HCT116 (cell line): Measurements from ENCODE around the gene VWC2L. TPM values are rescaled to one million over a fixed set of nuclear protein-coding genes. Genes with fewer than 3 reads are reported as not detected.

ENCODE experiments used
- ATAC-seq: fragments of 200-7000 bp; cut with Tn5 transposase; 2 replicates; pipeline ENCODE4 v1.9.1; 2020; ENCODE audit warnings: mild to moderate bottlenecking, moderate library complexity
- BruUV-seq: library from RNA; stranded (reverse); fragments of 400-500 nt; replicated peaks from 2 replicates; lab custom pipeline; 2021; lab: Mats Ljungman, UMichigan
- CTCF ChIA-PET: fragments of 300-600 bp; sonication (Branson Sonifier 250); formaldehyde crosslinking; loops from one replicate; lab custom pipeline; 2021; ENCODE audit warnings: antibody characterized with exemption; lab: Charles Lee
- POLR2A ChIA-PET: fragments of 300-600, 350-600 bp; sonication (Branson Sonifier 250); formaldehyde crosslinking; loops from one replicate; lab custom pipeline; 2021; ENCODE audit warnings: antibody characterized with exemption; lab: Charles Lee
- RAD21 ChIA-PET, 2 experiments: fragments of 300-600 bp; sonication (Branson Sonifier 250); formaldehyde crosslinking; loops; one replicate each; lab custom pipeline; 2023; ENCODE audit warnings: low total read pairs in 2 of 2; ENCODE audit not compliant: uncharacterized antibody in 2 of 2, unreplicated experiment in 2 of 2, low non-redundant PET in 1 of 2; lab: Charles Lee
- DNase-seq: peaks from one replicate; pipeline ENCODE4 v3.0.0-alpha.2; 2010; ENCODE audit warnings: low read depth, low spot score
- H2AFZ ChIP-seq: fragments of 200-600 bp; shearing (Covaris generic), sonication (generic); 2 replicates; pipeline ENCODE4 v1.6.1; 2017; ENCODE audit warnings: low read depth, mixed run types, mixed read lengths, antibody characterized with exemption, low read length; ENCODE audit not compliant: poor library complexity, severe bottlenecking
- H3K27ac ChIP-seq: 2 replicates; pipeline ENCODE4 v1.5.1; 2012; ENCODE audit warnings: low read depth, low read length
- H3K27me3 ChIP-seq: fragments of 200-600 bp; sonication (generic); 2 replicates; pipeline ENCODE4 v1.6.1; 2016; ENCODE audit warnings: mixed run types, low read length, mixed read lengths; ENCODE audit not compliant: insufficient read depth
- H3K36me3 ChIP-seq, 2 experiments: fragments of 200-500 bp in 1 of 2; fragments of 200-600 bp in 1 of 2; sonication (Bioruptor generic) in 1 of 2; sonication (generic) in 1 of 2; 2 replicates each; pipeline versions ENCODE4 v1.5.1 to v1.6.1; 2014 to 2016; ENCODE audit warnings: low read length in 2 of 2, inconsistent platforms in 1 of 2, mixed read lengths in 1 of 2, mixed run types in 1 of 2; ENCODE audit not compliant: insufficient read depth in 2 of 2, control insufficient read depth in 1 of 2
- H3K4me1 ChIP-seq, 2 experiments: fragments of 200-600 bp in 1 of 2; sonication (generic) in 1 of 2; 2 replicates each; pipeline versions ENCODE4 v1.5.1 to v1.6.1; 2012 to 2017; ENCODE audit warnings: low read length in 2 of 2, inconsistent platforms in 1 of 2, mild to moderate bottlenecking in 1 of 2, mixed read lengths in 1 of 2, mixed run types in 1 of 2, moderate library complexity in 1 of 2; ENCODE audit not compliant: insufficient read depth in 2 of 2, control insufficient read depth in 1 of 2
- H3K4me2 ChIP-seq: fragments of 200-600 bp; sonication (generic); 2 replicates; pipeline ENCODE4 v1.6.1; 2017; ENCODE audit warnings: mixed run types, low read length, mixed read lengths
- H3K4me3 ChIP-seq, 2 experiments: fragments of 200-600 bp in 1 of 2; sonication (generic) in 1 of 2; replicated peaks in 1 of 2; 2 replicates each; pipeline ENCODE4 v1.5.1; 2011 to 2016; ENCODE audit warnings: low read length in 2 of 2, control low read depth in 1 of 2, low read depth in 1 of 2, mild to moderate bottlenecking in 1 of 2, mixed read lengths in 1 of 2, mixed run types in 1 of 2
- H3K79me2 ChIP-seq: fragments of 200-600 bp; sonication (generic); 2 replicates; pipeline ENCODE4 v1.6.1; 2017; ENCODE audit warnings: mild to moderate bottlenecking, mixed run types, low read length, moderate library complexity, mixed read lengths; ENCODE audit not compliant: insufficient read depth
- H3K9ac ChIP-seq: fragments of 200-600 bp; sonication (generic); 2 replicates; pipeline ENCODE4 v1.6.1; 2016; ENCODE audit warnings: low read length, mixed read lengths
- H3K9me2 ChIP-seq: fragments of 200-600 bp; sonication (generic), shearing (Covaris generic); 2 replicates; pipeline ENCODE4 v1.6.1; 2017; ENCODE audit warnings: mixed run types, mild to moderate bottlenecking, moderate library complexity; ENCODE audit not compliant: insufficient read depth
- H3K9me3 ChIP-seq, 2 experiments: fragments of 200-500 bp in 1 of 2; fragments of 200-600 bp in 1 of 2; sonication (Bioruptor generic) in 1 of 2; sonication (generic) in 1 of 2; 2 replicates each; pipeline ENCODE4 v1.6.1; 2014 to 2017; ENCODE audit warnings: low read length in 2 of 2, mixed read lengths in 2 of 2, inconsistent platforms in 1 of 2, low read depth in 1 of 2, mild to moderate bottlenecking in 1 of 2, mixed run types in 1 of 2, moderate library complexity in 1 of 2; ENCODE audit not compliant: control insufficient read depth in 1 of 2, insufficient read depth in 1 of 2
- H4K20me1 ChIP-seq: fragments of 200-600 bp; sonication (generic), shearing (Covaris generic); 2 replicates; pipeline ENCODE4 v1.6.1; 2017; ENCODE audit warnings: mixed run types, mild to moderate bottlenecking, moderate library complexity; ENCODE audit not compliant: insufficient read depth
- CBX3 ChIP-seq: IDR thresholded peaks from 2 replicates; pipeline ENCODE4 v1.6.1; 2012; ENCODE audit warnings: low read depth
- CEBPB ChIP-seq: IDR thresholded peaks from 2 replicates; pipeline ENCODE4 v1.6.1; 2012; ENCODE audit warnings: low read depth
- EZH2phosphoT487 ChIP-seq: fragments of 200-600 bp; IDR thresholded peaks from 2 replicates; pipeline ENCODE4 v1.6.1; 2018; ENCODE audit warnings: antibody characterized with exemption, borderline replicate concordance
- FOSL1 ChIP-seq: IDR thresholded peaks from 2 replicates; pipeline ENCODE4 v1.6.1; 2012; ENCODE audit warnings: low read depth
- SP1 ChIP-seq: IDR thresholded peaks from 2 replicates; pipeline ENCODE4 v1.6.1; 2012; ENCODE audit warnings: low read depth
- intact Hi-C: fragments of 100-400 bp; cut with micrococcal nuclease; formaldehyde crosslinking; loops from 2 replicates; pipeline ENCODE4 v1.10.0; 2022
- total RNA-seq: library from RNA; stranded (reverse); gene quantifications from one replicate; pipeline ENCODE4 v1.2.1, GENCODE V29; 2021; ENCODE audit not compliant: unreplicated experiment
- TF ChIP-seq, protein P1 (sequence below), 3 experiments: fragments of 200-600 bp in 1 of 3; sonication (generic) in 1 of 3; IDR thresholded peaks in 2 of 3; conservative IDR thresholded peaks in 1 of 3; 2 replicates each; pipeline ENCODE4 v1.5.1; 2012 to 2017; ENCODE audit warnings: low read depth in 2 of 3, low read length in 2 of 3, antibody characterized with exemption in 1 of 3, borderline replicate concordance in 1 of 3, control low read depth in 1 of 3, mild to moderate bottlenecking in 1 of 3, mixed read lengths in 1 of 3, mixed run types in 1 of 3, moderate library complexity in 1 of 3; ENCODE audit not compliant: insufficient read depth in 1 of 3

Gene VWC2L
- total RNA-seq, 1 experiment from 2014 or later = not detected

DNA sequence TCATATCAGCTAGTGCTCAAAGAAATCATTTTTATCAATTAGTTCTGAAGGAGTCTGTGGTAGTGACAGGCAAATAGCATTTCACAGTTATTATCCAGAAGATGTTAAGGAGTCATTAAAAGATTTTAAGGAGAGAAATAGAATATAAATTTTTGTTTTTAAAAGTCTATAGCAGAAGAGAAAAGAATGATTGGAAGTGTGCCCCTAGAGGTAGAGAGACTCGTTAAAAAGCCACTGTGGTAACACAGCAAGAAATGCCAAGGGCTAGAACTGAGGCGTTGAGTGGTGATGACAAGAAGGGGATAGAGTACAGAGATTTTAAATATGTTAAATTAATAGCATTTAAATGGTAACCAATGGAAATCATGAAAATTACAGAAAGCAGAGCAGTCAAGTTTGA lies 78.3 kb downstream of the VWC2L start:
- no peaks in the 10 kb centered on the region for H3K79me2 ChIP-seq
- DNase-seq = no peak
- intact Hi-C loops = no loop called here
- H3K27me3 ChIP-seq = no peaks in the 10 kb centered on the region
- H2AFZ ChIP-seq = no peak overlapping the region
- no TSS peak for BruUV-seq
- H3K27ac ChIP-seq = no peak overlapping the region
- no peak; the same call in 1 of the 2 replicates for ATAC-seq
- H3K4me2 ChIP-seq = no peak overlapping the region
- H4K20me1 ChIP-seq = no peaks in the 10 kb centered on the region
- POLR2A ChIA-PET = no interaction called here
- H3K9ac ChIP-seq = no peak overlapping the region
- TF ChIP-seq CEBPB = no peak
- TF ChIP-seq, protein P1, sequence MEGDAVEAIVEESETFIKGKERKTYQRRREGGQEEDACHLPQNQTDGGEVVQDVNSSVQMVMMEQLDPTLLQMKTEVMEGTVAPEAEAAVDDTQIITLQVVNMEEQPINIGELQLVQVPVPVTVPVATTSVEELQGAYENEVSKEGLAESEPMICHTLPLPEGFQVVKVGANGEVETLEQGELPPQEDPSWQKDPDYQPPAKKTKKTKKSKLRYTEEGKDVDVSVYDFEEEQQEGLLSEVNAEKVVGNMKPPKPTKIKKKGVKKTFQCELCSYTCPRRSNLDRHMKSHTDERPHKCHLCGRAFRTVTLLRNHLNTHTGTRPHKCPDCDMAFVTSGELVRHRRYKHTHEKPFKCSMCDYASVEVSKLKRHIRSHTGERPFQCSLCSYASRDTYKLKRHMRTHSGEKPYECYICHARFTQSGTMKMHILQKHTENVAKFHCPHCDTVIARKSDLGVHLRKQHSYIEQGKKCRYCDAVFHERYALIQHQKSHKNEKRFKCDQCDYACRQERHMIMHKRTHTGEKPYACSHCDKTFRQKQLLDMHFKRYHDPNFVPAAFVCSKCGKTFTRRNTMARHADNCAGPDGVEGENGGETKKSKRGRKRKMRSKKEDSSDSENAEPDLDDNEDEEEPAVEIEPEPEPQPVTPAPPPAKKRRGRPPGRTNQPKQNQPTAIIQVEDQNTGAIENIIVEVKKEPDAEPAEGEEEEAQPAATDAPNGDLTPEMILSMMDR (IDR thresholded peaks at IDR 0.05 in 2 of 3, conservative IDR thresholded peaks at IDR 0.05 in 1 of 3; ENCODE audit: borderline replicate concordance in 1 of 3, insufficient read depth in 1 of 3, low read depth in 2 of 3, low read length in 2 of 3) = peak in 1 of 3 experiments; percentile 35; a peak in 2 of 6 replicates
- TF ChIP-seq, all 23 proteins: peak for 1
- Histone ChIP-seq H3K4me3 (no peak overlapping the region), H3K9me2 (0 out of 2 replicates have a peak, but pooled peaks cover 4% of the 10 kb centered on the region), H3K9me3 (no peaks in the 10 kb centered on the region), H3K36me3 (no peaks in the 10 kb centered on the region), H3K4me1 (no peaks in the 10 kb centered on the region)
- RAD21 ChIA-PET = no interaction called here
- CTCF ChIA-PET = no interaction called here

DNA sequence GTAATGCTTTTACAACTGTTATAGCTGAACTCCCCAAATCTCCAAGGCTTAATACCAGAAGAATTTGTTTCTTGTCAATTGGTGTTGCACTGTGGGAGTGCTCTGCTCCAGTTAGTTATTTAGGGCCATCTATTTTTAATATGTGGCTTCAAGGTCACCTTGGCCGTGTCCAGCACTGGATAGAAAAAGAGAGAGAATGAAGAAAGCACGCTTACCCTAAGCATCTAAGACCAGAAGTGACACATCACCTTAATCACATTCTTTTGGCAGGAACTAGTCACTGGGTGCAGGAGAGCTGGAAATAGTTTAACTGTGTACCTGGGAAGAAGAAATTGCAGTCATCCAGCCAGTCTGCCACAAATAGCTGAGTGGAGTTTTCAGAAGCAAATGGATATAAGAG lies 78.8 kb downstream of the VWC2L start:
- H3K9me3 ChIP-seq = no peaks in the 10 kb centered on the region
- no peak overlapping the region for H3K9ac ChIP-seq
- no peaks in the 10 kb centered on the region for H3K79me2 ChIP-seq
- intact Hi-C loops = no loop called here
- POLR2A ChIA-PET = no interaction called here
- no peak overlapping the region for H3K27ac ChIP-seq
- no peak overlapping the region for H2AFZ ChIP-seq
- H3K36me3 ChIP-seq = no peaks in the 10 kb centered on the region
- no peaks in the 10 kb centered on the region for H3K4me1 ChIP-seq
- H3K4me2 ChIP-seq = no peak overlapping the region
- H3K9me2 ChIP-seq = 0 out of 2 replicates have a peak, but pooled peaks cover 4% of the 10 kb centered on the region
- no peak overlapping the region for H3K4me3 ChIP-seq
- no peaks in the 10 kb centered on the region for H4K20me1 ChIP-seq
- TF ChIP-seq FOSL1 = no peak
- no peak for TF ChIP-seq SP1
- TF ChIP-seq CBX3 = no peak
- TF ChIP-seq EZH2phosphoT487 = no peak
- RAD21 ChIA-PET = no interaction called here
- BruUV-seq = no TSS peak
- H3K27me3 ChIP-seq = no peaks in the 10 kb centered on the region
- ATAC-seq (no peak), DNase-seq (no peak)
- CTCF ChIA-PET = no interaction called here
